HCT116 (cell line): Measurements from ENCODE around the gene TMEM132C.

Source experiments
- EGR1 ChIP-seq: IDR thresholded peaks from 2 replicates; pipeline ENCODE4 v1.6.1; 2012; ENCODE audit warnings: low read depth
- EZH2 ChIP-seq: fragments of 200-600 bp; sonication (generic); IDR thresholded peaks from 2 replicates; pipeline ENCODE4 v1.6.1; 2017; ENCODE audit warnings: antibody characterized with exemption, mixed run types
- JUND ChIP-seq: IDR thresholded peaks from 2 replicates; pipeline ENCODE4 v1.6.1; 2012
- POLR2A ChIP-seq: IDR thresholded peaks from 2 replicates; pipeline ENCODE4 v1.7.0; 2011; ENCODE audit warnings: borderline replicate concordance; ENCODE audit not compliant: insufficient read depth, insufficient read length; ENCODE audit errors: extremely low read depth
- SP1 ChIP-seq: IDR thresholded peaks from 2 replicates; pipeline ENCODE4 v1.6.1; 2012; ENCODE audit warnings: low read depth
- ZFX ChIP-seq: fragments of 450-650 bp; IDR thresholded peaks from 2 replicates; pipeline ENCODE4 v1.6.1; 2017
- TF ChIP-seq, protein P1 (sequence below), 3 experiments: fragments of 200-600 bp in 1 of 3; sonication (generic) in 1 of 3; IDR thresholded peaks in 2 of 3; conservative IDR thresholded peaks in 1 of 3; 2 replicates each; pipeline ENCODE4 v1.5.1; 2012 to 2017; ENCODE audit warnings: low read depth in 2 of 3, low read length in 2 of 3, antibody characterized with exemption in 1 of 3, borderline replicate concordance in 1 of 3, control low read depth in 1 of 3, mild to moderate bottlenecking in 1 of 3, mixed read lengths in 1 of 3, mixed run types in 1 of 3, moderate library complexity in 1 of 3; ENCODE audit not compliant: insufficient read depth in 1 of 3
- TF ChIP-seq, protein P2 (sequence below): IDR thresholded peaks from 2 replicates; pipeline ENCODE4 v1.6.1; 2012; ENCODE audit warnings: low read depth

DNA sequence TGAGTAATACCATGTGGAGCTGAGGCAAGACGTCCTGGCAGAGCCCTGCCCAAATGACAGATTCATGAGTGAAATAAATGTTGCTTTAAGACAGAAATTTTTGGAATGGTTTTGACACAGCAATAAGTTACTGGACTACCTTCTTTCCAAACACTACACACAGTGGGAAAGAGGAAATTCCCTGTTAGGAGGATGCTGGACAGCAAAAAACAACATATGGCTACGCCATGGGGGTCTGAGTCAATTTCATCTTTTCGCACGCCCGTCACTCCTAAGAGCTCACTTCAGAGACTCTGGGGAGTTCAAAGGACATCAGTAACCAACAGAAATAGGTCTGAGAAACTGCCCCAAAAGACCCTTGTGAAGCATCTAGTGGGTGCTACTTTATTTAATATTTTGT is 55.4 kb downstream of the TMEM132C start:
- no peak for TF ChIP-seq EGR1
- TF ChIP-seq, protein P1, sequence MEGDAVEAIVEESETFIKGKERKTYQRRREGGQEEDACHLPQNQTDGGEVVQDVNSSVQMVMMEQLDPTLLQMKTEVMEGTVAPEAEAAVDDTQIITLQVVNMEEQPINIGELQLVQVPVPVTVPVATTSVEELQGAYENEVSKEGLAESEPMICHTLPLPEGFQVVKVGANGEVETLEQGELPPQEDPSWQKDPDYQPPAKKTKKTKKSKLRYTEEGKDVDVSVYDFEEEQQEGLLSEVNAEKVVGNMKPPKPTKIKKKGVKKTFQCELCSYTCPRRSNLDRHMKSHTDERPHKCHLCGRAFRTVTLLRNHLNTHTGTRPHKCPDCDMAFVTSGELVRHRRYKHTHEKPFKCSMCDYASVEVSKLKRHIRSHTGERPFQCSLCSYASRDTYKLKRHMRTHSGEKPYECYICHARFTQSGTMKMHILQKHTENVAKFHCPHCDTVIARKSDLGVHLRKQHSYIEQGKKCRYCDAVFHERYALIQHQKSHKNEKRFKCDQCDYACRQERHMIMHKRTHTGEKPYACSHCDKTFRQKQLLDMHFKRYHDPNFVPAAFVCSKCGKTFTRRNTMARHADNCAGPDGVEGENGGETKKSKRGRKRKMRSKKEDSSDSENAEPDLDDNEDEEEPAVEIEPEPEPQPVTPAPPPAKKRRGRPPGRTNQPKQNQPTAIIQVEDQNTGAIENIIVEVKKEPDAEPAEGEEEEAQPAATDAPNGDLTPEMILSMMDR (IDR thresholded peaks at IDR 0.05 in 2 of 3, conservative IDR thresholded peaks at IDR 0.05 in 1 of 3; ENCODE audit: borderline replicate concordance in 1 of 3, insufficient read depth in 1 of 3, low read depth in 2 of 3, low read length in 2 of 3): no peak
- no peak for TF ChIP-seq SP1
- TF ChIP-seq JUND: no peak
- TF ChIP-seq POLR2A: no peak
- TF ChIP-seq EZH2: no peak
- TF ChIP-seq, protein P2, sequence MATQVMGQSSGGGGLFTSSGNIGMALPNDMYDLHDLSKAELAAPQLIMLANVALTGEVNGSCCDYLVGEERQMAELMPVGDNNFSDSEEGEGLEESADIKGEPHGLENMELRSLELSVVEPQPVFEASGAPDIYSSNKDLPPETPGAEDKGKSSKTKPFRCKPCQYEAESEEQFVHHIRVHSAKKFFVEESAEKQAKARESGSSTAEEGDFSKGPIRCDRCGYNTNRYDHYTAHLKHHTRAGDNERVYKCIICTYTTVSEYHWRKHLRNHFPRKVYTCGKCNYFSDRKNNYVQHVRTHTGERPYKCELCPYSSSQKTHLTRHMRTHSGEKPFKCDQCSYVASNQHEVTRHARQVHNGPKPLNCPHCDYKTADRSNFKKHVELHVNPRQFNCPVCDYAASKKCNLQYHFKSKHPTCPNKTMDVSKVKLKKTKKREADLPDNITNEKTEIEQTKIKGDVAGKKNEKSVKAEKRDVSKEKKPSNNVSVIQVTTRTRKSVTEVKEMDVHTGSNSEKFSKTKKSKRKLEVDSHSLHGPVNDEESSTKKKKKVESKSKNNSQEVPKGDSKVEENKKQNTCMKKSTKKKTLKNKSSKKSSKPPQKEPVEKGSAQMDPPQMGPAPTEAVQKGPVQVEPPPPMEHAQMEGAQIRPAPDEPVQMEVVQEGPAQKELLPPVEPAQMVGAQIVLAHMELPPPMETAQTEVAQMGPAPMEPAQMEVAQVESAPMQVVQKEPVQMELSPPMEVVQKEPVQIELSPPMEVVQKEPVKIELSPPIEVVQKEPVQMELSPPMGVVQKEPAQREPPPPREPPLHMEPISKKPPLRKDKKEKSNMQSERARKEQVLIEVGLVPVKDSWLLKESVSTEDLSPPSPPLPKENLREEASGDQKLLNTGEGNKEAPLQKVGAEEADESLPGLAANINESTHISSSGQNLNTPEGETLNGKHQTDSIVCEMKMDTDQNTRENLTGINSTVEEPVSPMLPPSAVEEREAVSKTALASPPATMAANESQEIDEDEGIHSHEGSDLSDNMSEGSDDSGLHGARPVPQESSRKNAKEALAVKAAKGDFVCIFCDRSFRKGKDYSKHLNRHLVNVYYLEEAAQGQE: no peak
- no peak for TF ChIP-seq ZFX
